MM.1S (cell line): ENCODE measurements around the gene CPSF3.

Experiments
- EZH2 ChIP-seq: fragments of 300-600 bp; sonication (generic); optimal IDR thresholded peaks from 2 replicates; pipeline ENCODE3; 2017; ENCODE audit warnings: low read depth, mild to moderate bottlenecking, antibody characterized with exemption, low read length, mixed read lengths
- TF ChIP-seq, protein P1 (sequence below): fragments of 300-600 bp; sonication (generic); IDR thresholded peaks from 2 replicates; pipeline ENCODE4 v1.5.1; 2016; ENCODE audit warnings: antibody characterized with exemption, low read length, mixed read lengths

DNA sequence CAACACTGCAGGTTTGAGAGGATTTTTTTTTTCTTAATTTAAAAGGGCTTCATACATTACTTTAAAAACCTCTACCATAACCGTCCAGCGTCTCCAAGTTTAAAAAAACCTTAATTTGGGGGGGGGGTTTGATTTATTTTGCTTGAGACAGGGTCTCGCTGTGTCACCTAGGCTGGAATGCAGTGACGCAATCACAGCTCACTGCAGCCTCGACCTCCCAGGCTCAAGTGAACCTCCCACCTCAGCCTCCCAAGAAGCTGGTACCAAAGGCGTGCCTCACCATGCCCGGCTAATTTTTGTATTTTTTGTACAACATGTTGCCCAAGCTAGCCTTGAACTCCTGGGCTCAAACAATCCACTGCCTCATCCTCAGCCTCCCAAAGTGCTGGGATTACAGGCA is 95.3 kb downstream of the CPSF3 start:
- TF ChIP-seq, protein P1, sequence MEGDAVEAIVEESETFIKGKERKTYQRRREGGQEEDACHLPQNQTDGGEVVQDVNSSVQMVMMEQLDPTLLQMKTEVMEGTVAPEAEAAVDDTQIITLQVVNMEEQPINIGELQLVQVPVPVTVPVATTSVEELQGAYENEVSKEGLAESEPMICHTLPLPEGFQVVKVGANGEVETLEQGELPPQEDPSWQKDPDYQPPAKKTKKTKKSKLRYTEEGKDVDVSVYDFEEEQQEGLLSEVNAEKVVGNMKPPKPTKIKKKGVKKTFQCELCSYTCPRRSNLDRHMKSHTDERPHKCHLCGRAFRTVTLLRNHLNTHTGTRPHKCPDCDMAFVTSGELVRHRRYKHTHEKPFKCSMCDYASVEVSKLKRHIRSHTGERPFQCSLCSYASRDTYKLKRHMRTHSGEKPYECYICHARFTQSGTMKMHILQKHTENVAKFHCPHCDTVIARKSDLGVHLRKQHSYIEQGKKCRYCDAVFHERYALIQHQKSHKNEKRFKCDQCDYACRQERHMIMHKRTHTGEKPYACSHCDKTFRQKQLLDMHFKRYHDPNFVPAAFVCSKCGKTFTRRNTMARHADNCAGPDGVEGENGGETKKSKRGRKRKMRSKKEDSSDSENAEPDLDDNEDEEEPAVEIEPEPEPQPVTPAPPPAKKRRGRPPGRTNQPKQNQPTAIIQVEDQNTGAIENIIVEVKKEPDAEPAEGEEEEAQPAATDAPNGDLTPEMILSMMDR: no peak
- TF ChIP-seq EZH2: no peak
